ENCODE measurements around the gene TBC1D8. TPM values are rescaled to one million over a fixed set of nuclear protein-coding genes. Genes with fewer than 3 reads are reported as not detected.

Gene TBC1D8
- total and polyA plus RNA-seq, 9 of the 15 experiments (the other 6 are each of a cell fraction or from before 2014, with no cell fraction given): 0.36 to 1.3 (median 0.82) TPM

- TF ChIP-seq, protein P1, sequence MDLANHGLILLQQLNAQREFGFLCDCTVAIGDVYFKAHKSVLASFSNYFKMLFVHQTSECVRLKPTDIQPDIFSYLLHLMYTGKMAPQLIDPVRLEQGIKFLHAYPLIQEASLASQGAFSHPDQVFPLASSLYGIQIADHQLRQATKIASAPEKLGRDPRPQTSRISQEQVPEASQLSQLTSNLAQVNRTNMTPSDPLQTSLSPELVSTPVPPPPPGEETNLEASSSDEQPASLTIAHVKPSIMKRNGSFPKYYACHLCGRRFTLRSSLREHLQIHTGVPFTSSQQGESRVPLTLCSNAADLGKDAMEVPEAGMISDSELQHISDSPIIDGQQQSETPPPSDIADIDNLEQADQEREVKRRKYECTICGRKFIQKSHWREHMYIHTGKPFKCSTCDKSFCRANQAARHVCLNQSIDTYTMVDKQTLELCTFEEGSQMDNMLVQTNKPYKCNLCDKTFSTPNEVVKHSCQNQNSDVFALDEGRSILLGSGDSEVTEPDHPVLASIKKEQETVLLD (IDR thresholded peaks at IDR 0.05): 0 out of 2 replicates have a peak, but pooled peaks have one; percentile 14
- TF ChIP-seq KLF6 (CRISPR knock-in tag; IDR thresholded peaks at IDR 0.05; ENCODE audit: borderline replicate concordance) (no peak), BRD9 (IDR thresholded peaks at IDR 0.05; ENCODE audit: low read depth, partially characterized antibody) (peak; percentile 98), SREBF2 (CRISPR knock-in tag; IDR thresholded peaks at IDR 0.05) (0 out of 2 replicates have a peak, but pooled peaks have one; percentile 73), ATF6 (CRISPR knock-in tag; IDR thresholded peaks at IDR 0.05) (peak; percentile 99), ZNF830 (CRISPR knock-in tag; IDR thresholded peaks at IDR 0.05) (0 out of 2 replicates have a peak, but pooled peaks have one; percentile 39), ZNF324 (CRISPR knock-in tag; IDR thresholded peaks at IDR 0.05) (0 out of 2 replicates have a peak, but pooled peaks have one; percentile 10), ZNF75A (CRISPR knock-in tag; IDR thresholded peaks at IDR 0.05) (no peak), MTA3 (IDR thresholded peaks at IDR 0.05; ENCODE audit: borderline replicate concordance) (peak; percentile 89; the same call in 1 of the 2 replicates), ZNF507 (tag; conservative IDR thresholded peaks at IDR 0.05) (no peak)
- TF ChIP-seq, protein P2, sequence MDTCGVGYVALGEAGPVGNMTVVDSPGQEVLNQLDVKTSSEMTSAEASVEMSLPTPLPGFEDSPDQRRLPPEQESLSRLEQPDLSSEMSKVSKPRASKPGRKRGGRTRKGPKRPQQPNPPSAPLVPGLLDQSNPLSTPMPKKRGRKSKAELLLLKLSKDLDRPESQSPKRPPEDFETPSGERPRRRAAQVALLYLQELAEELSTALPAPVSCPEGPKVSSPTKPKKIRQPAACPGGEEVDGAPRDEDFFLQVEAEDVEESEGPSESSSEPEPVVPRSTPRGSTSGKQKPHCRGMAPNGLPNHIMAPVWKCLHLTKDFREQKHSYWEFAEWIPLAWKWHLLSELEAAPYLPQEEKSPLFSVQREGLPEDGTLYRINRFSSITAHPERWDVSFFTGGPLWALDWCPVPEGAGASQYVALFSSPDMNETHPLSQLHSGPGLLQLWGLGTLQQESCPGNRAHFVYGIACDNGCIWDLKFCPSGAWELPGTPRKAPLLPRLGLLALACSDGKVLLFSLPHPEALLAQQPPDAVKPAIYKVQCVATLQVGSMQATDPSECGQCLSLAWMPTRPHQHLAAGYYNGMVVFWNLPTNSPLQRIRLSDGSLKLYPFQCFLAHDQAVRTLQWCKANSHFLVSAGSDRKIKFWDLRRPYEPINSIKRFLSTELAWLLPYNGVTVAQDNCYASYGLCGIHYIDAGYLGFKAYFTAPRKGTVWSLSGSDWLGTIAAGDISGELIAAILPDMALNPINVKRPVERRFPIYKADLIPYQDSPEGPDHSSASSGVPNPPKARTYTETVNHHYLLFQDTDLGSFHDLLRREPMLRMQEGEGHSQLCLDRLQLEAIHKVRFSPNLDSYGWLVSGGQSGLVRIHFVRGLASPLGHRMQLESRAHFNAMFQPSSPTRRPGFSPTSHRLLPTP (IDR thresholded peaks at IDR 0.05; ENCODE audit: borderline replicate concordance, extremely low read depth, insufficient read length): no peak
- TF ChIP-seq, protein P3, sequence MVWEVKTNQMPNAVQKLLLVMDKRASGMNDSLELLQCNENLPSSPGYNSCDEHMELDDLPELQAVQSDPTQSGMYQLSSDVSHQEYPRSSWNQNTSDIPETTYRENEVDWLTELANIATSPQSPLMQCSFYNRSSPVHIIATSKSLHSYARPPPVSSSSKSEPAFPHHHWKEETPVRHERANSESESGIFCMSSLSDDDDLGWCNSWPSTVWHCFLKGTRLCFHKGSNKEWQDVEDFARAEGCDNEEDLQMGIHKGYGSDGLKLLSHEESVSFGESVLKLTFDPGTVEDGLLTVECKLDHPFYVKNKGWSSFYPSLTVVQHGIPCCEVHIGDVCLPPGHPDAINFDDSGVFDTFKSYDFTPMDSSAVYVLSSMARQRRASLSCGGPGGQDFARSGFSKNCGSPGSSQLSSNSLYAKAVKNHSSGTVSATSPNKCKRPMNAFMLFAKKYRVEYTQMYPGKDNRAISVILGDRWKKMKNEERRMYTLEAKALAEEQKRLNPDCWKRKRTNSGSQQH (CRISPR knock-in tag; IDR thresholded peaks at IDR 0.05): peak; percentile 73; the same call in 1 of the 2 replicates
- TF ChIP-seq, protein P4, sequence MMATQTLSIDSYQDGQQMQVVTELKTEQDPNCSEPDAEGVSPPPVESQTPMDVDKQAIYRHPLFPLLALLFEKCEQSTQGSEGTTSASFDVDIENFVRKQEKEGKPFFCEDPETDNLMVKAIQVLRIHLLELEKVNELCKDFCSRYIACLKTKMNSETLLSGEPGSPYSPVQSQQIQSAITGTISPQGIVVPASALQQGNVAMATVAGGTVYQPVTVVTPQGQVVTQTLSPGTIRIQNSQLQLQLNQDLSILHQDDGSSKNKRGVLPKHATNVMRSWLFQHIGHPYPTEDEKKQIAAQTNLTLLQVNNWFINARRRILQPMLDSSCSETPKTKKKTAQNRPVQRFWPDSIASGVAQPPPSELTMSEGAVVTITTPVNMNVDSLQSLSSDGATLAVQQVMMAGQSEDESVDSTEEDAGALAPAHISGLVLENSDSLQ (IDR thresholded peaks at IDR 0.05): peak; percentile 40; the same call in 1 of the 2 replicates
- TF ChIP-seq, protein P5, sequence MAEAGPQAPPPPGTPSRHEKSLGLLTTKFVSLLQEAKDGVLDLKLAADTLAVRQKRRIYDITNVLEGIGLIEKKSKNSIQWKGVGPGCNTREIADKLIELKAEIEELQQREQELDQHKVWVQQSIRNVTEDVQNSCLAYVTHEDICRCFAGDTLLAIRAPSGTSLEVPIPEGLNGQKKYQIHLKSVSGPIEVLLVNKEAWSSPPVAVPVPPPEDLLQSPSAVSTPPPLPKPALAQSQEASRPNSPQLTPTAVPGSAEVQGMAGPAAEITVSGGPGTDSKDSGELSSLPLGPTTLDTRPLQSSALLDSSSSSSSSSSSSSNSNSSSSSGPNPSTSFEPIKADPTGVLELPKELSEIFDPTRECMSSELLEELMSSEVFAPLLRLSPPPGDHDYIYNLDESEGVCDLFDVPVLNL (CRISPR knock-in tag; IDR thresholded peaks at IDR 0.05; ENCODE audit: low read depth): peak; percentile 96
These were observed 149.3 kb downstream of the TBC1D8 start, which contains the start of gene RPL31 (continued) for GRCh38 chr2:101001691-101002561.

All from K562 (cell line).